C4-2B (cell line): Measurements from ENCODE around the gene TANGO6.
"Not testable (repeated sequence)": the region's sequence is repeated elsewhere in the genome, so short reads cannot be mapped to it uniquely, and the experiment has no call there.

Experiments used
- H3K27ac ChIP-seq: fragments of 450-650 bp; 2 replicates; pipeline ENCODE4 v1.5.1; 2017
- ZFX ChIP-seq: fragments of 450-650 bp; IDR thresholded peaks from 2 replicates; pipeline ENCODE4 v1.6.1; 2017
- TF ChIP-seq, protein P1 (sequence below): fragments of 450-650 bp; conservative IDR thresholded peaks from 2 replicates; pipeline ENCODE4 v1.5.1; 2017; ENCODE audit warnings: mild to moderate bottlenecking

TANGO6 gene

DNA sequence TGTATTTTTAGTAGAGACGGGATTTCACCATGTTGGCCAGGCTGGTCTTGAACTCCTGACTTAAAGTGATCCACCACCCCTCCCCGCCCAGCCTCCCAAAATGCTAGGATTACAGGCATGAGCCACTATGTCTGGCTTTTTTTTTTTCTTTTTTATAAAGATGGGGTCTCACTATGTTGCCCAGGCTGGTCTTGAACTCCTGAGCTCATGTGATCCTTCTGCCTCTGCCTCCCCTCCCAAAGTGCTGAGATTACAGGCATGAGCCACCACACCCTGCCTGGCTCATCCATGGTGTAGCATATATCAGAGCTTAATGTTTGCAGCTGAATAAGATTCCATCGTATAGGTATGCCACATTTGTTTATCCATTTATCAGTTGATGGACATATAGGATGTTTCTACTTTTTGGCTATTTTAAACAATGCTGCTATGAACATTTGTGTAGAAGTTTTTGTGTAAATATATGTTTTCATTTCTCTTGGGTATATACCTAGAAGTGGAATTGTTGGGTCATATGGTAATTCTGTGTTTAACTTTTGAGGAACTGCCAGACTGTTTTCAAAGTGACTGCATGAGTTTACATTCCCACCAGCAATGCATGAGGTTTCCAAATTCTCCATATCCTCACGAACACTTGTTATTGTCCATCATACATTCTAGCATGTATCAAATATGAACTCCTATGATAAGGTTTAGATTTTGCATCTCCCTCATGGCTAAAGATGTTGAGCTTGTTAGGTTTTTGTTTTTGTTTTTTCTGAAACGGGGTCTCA lies 206.5 kb downstream of the TANGO6 start:
- TF ChIP-seq ZFX = no peak
- TF ChIP-seq, protein P1, sequence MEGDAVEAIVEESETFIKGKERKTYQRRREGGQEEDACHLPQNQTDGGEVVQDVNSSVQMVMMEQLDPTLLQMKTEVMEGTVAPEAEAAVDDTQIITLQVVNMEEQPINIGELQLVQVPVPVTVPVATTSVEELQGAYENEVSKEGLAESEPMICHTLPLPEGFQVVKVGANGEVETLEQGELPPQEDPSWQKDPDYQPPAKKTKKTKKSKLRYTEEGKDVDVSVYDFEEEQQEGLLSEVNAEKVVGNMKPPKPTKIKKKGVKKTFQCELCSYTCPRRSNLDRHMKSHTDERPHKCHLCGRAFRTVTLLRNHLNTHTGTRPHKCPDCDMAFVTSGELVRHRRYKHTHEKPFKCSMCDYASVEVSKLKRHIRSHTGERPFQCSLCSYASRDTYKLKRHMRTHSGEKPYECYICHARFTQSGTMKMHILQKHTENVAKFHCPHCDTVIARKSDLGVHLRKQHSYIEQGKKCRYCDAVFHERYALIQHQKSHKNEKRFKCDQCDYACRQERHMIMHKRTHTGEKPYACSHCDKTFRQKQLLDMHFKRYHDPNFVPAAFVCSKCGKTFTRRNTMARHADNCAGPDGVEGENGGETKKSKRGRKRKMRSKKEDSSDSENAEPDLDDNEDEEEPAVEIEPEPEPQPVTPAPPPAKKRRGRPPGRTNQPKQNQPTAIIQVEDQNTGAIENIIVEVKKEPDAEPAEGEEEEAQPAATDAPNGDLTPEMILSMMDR = no peak
- H3K27ac ChIP-seq = no peak overlapping the region

DNA sequence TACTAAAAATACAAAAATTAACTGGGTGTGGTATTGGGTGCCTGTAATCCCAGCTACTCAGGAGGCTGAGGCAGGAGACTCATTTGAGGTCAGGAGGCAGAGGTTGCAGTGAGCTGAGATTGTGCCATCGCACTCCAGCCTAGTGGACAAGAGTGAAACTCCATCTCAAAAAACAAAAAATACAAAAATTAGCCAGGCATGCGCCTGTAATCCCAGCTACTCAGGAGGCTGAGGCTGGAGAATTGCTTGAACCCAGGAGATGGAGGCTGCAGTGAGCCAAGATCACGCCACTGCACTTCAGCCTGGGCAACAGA lies 208.1 kb downstream of the TANGO6 start:
- not testable (repeated sequence) for H3K27ac ChIP-seq

DNA sequence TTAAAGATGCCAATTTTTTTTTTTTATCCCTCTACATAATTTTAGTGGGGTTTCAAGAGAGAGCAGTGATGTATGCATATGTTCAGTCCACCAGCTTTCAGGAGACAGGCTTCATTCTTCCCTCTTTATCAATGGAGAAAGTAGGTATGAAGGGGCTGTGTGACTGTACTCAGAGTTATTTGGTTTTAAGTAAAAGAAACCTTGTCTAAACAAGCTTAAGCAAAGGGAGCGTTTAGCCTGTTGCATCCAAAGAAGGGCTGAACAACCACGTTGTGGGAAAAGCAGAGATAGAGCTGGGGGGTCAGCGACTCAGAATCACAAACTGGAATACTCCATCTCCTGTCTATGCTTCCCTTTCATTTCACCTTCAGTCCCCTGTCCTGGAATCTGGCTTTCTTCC lies 211.7 kb downstream of the TANGO6 start:
- TF ChIP-seq ZFX = no peak
- TF ChIP-seq, protein P1 = no peak
- H3K27ac ChIP-seq = no peak overlapping the region

DNA sequence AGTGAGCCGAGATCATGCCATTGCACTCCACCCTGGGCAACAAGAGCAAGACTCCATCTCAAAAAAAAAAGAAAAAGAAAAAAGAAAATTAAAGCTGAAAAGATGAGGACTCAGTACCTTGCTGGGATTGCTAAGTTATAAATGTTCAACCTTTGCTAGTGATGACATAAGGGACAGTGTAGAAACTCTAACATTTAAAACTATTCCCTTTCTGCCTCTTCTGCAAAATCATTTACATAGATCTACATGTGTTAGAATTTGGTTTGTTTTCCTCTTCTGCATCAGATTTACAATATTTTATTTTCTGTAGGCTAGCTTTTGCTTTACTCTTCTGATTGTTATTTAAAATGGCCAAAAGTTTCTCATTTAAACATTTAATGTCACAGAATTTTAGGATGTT lies 212.6 kb downstream of the TANGO6 start:
- TF ChIP-seq, protein P1 = no peak
- TF ChIP-seq ZFX = no peak
- H3K27ac ChIP-seq = no peak overlapping the region

DNA sequence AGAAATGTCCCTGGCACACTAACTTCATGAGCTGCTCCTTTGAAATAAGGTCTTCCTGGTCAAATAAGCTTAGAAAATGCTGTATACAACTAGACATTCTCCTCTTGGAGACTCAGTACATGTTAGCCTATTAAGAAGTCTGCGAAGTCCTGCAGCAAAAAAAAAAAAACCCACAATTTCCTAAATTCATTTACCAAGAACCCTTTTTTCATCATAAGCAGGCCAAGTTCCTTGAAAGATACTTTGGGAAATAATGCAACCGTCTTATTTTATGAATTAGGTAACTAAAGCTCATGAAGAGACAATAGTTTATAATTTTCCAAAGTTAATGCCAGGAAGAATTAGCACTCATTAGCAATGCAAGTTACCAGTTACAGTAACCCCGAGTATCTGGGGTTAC lies 213.1 kb downstream of the TANGO6 start:
- TF ChIP-seq, protein P1 = no peak
- no peak for TF ChIP-seq ZFX
- no peak overlapping the region for H3K27ac ChIP-seq

DNA sequence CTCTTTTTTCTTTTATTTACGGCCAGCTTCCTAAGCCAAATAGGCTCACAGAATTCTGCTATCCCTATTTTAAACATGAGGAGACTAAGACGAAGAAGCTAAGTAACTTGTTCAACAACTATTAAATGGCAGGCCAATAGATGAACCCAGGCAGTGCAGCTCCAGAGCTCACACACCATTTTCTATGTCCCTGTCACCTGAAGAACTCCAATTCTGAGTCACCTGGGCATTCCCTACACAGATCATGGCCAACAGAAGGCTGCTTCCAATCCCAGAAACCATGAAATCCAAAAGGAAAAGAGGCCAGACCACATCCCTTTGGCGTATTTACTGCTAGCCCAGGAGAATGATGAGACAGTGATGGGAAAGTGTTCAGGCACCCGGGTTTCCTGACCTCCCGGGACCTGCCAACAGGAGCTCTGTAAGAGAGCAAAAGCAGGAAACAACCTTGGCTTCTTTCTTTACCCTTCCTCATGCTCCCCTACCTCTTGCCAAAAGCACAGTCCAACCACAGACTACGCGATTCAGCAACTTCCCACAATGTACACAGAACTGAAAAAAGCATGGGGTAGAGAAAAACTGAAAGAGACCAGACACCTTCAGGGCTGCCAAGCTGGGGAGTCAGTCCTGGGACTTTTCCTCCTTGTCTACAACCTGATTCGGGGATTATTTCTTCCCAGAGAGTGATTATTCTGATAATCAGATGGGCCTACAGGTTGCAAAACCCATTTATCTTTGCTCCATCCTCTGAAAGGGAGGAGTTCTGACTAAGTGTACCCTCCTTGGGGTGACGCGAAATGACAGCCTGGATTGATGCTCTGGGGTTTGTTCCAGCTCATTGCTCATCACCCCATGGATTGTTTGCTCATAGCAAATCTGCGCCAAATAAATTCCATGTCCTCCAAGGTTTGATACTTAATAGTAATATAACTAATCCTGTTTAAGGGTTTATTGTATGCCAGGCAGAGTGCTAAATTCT lies 214.4 kb downstream of the TANGO6 start:
- H3K27ac ChIP-seq = peak overlapping the region; percentile 46; the same call in 1 of the 2 replicates
- TF ChIP-seq, protein P1 = no peak
- TF ChIP-seq ZFX = no peak

DNA sequence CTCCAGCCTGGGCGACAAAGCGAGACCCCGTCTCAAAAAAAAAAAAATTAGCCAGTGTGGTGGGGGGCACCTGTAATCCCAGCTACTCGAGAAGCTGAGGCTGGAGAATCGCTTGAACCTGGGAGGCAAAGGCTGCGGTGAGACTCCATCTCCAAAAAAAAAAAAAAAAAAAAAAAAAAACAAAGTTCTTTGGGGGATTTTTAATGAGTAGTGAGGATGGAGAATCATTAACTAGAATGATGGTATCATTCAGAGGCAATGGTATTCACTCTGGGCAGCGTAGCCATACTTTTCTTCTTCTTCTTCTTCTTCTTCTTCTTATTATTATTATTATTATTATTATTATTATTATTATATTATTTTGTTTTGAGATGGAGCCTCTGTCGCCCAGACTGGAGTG lies 220.2 kb downstream of the TANGO6 start:
- H3K27ac ChIP-seq = not testable (repeated sequence)

DNA sequence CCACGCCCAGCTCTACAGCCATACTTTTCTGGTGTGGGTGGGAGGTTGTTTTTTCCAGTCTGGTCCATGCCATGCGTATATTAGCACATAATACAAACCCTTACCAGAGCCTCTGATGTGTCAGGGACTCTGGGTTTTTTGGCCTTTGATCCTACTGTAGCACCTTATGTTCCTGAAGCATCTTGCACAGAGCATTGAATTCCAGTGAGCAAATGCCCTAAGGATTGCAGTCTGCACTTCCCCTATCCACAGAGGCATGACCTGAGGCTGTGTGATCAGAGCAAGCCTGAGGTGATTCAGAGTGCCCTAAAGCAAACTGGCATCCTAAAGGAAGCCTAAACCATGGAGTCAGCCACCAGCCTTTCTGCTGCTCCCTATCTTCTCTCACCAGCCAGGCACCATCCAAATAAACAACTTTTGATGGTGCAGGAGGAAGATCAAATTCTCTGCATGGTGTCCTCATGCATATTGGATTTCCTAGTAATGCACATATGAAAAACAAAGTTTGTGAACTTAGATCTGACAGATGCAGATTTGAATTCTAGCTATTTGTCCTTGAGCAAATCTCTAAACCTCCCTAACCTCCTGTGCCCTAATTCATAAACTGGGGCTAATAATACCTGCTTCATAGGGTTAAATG lies 220.9 kb downstream of the TANGO6 start:
- no peak overlapping the region for H3K27ac ChIP-seq
- no peak for TF ChIP-seq ZFX
- TF ChIP-seq, protein P1 = no peak
